CD4-positive, CD25-positive, alpha-beta regulatory T cell (primary cell): ENCODE data around the gene USH1G. TPM values are rescaled to one million over a fixed set of nuclear protein-coding genes. Genes with fewer than 3 reads are reported as not detected.

ENCODE experiments used
- ATAC-seq, 2 donors: fragments of 150-1000 bp; cut with Tn5 transposase; one replicate each; pipeline ENCODE4 v1.10.0; 2021; ENCODE audit warnings: low read depth in 2 of 2, moderate number of reproducible peaks in 2 of 2, moderate library complexity in 1 of 2
- DNase-seq, 3 donors: peaks; one replicate each; pipeline versions ENCODE4 v3.0.0 to v3.0.0-alpha.2; 2012 to 2022; ENCODE audit warnings: mixed read lengths in 1 of 3
- H3K27ac ChIP-seq: one replicate; pipeline ENCODE4 v1.7.0; 2013; ENCODE audit warnings: mild to moderate bottlenecking, low read length; ENCODE audit not compliant: insufficient read depth, poor library complexity, severe bottlenecking
- H3K27me3 ChIP-seq: one replicate; pipeline ENCODE4 v1.7.0; 2013; ENCODE audit warnings: low read length; ENCODE audit not compliant: control insufficient read depth, insufficient read depth
- H3K36me3 ChIP-seq: one replicate; pipeline ENCODE4 v1.7.0; 2013; ENCODE audit warnings: mild to moderate bottlenecking, low read length, moderate library complexity; ENCODE audit not compliant: control insufficient read depth, insufficient read depth
- H3K4me1 ChIP-seq: 2 replicates; pipeline ENCODE4 v1.7.0; 2013; ENCODE audit warnings: mild to moderate bottlenecking, low read length; ENCODE audit not compliant: insufficient read depth, control insufficient read depth, poor library complexity, severe bottlenecking
- H3K4me3 ChIP-seq: one replicate; pipeline ENCODE4 v1.7.0; 2013; ENCODE audit warnings: low read depth, mild to moderate bottlenecking, low read length, moderate library complexity
- H3K9me3 ChIP-seq, 2 experiments: 1 replicate in 1 of 2; 2 replicates in 1 of 2; pipeline ENCODE4 v1.7.0; 2013; ENCODE audit warnings: low read length in 2 of 2, mild to moderate bottlenecking in 1 of 2, moderate library complexity in 1 of 2; ENCODE audit not compliant: control insufficient read depth in 2 of 2
- H3K27ac Mint-ChIP-seq, 3 donors: one replicate each; pipeline ENCODE4 v1.8.0; 2020 to 2022; ENCODE audit warnings: mild to moderate bottlenecking in 3 of 3, mixed read lengths in 3 of 3, moderate library complexity in 2 of 3
- H3K27me3 Mint-ChIP-seq: one replicate; pipeline ENCODE4 v1.8.0; 2022; ENCODE audit warnings: mild to moderate bottlenecking, mixed read lengths
- H3K36me3 Mint-ChIP-seq: one replicate; pipeline ENCODE4 v1.8.0; 2020; ENCODE audit warnings: mixed read lengths
- H3K4me1 Mint-ChIP-seq, 4 donors: one replicate each; pipeline ENCODE4 v1.8.0; 2020 to 2022; ENCODE audit warnings: mixed read lengths in 4 of 4, mild to moderate bottlenecking in 1 of 4
- H3K4me3 Mint-ChIP-seq, 4 donors: one replicate each; pipeline ENCODE4 v1.8.0; 2020 to 2022; ENCODE audit warnings: mild to moderate bottlenecking in 4 of 4, mixed read lengths in 4 of 4, moderate library complexity in 3 of 4
- H3K9me3 Mint-ChIP-seq, 7 donors: one replicate each; pipeline ENCODE4 v1.8.0; 2020 to 2022; ENCODE audit warnings: mixed read lengths in 7 of 7, mild to moderate bottlenecking in 3 of 7, moderate library complexity in 2 of 7
- polyA plus RNA-seq, 4 donors: library from polyadenylated mRNA; unstranded; fragments of 300-500 nt; fragmentation: Illumina TruSeq; gene quantifications; one replicate each; pipeline ENCODE4 v1.2.3, GENCODE V29; 2021
- total RNA-seq: library from RNA; stranded (reverse); gene quantifications from one replicate; pipeline ENCODE4 v1.2.3, GENCODE V29; 2022

The USH1G gene
- total and polyA plus RNA-seq, 5 donors from 2014 or later = not detected

GRCh38 chr17:74951065-74951464, 28.0 kb upstream of the USH1G start:
- Histone ChIP-seq H3K27me3 (no peaks in the 10 kb centered on the region), H3K27ac (no peak overlapping the region), H3K9me3 (no peaks in the 10 kb centered on the region), H3K4me3 (no peak overlapping the region), H3K36me3 (no peaks in the 10 kb centered on the region), H3K4me1 (no peaks in the 10 kb centered on the region)
- Mint-ChIP-seq H3K9me3 (peaks cover 0 to 2% (median 0%) of the 10 kb centered on the region in 7 donors), H3K4me1 (no peaks in the 10 kb centered on the region), H3K4me3 (no peak overlapping the region), H3K27me3 (peaks cover 10% of the 10 kb centered on the region), H3K27ac (no peak overlapping the region), H3K36me3 (no peaks in the 10 kb centered on the region)
- ATAC-seq = no peak
- no peak for DNase-seq

DNA sequence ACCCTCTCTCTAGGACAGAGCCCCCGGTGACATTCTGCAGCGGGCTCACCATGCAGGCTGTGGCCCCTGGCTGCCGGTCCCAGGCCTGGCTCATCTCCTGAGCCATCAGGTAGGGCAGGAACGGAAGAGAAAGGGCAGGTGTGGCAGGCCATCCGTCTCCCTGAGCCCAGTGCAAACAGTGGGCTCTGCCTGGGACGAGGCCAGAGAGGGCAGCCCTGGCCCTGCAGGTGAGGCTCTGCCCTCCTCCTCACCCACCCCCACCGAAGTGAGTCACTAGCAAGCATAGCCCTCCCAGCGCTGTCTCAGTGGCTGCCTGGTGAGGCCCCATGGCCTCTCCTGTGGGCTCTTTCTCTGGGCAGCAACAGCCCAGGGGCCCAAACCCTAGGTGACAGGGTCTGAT, 27.2 kb upstream of the USH1G start:
- no peaks in the 10 kb centered on the region for H3K36me3 ChIP-seq
- peaks cover 16% of the 10 kb centered on the region for H3K27me3 Mint-ChIP-seq

GRCh38 chr17:74949455-74950115, 26.5 kb upstream of the USH1G start:
- H3K4me3 Mint-ChIP-seq = no peak overlapping the region
- H3K27ac Mint-ChIP-seq = no peak overlapping the region
- H3K9me3 ChIP-seq = no peaks in the 10 kb centered on the region
- no peaks in the 10 kb centered on the region for H3K36me3 Mint-ChIP-seq
- no peaks in the 10 kb centered on the region for H3K27me3 ChIP-seq
- H3K27me3 Mint-ChIP-seq = peaks cover 14% of the 10 kb centered on the region
- no peaks in the 10 kb centered on the region for H3K4me1 Mint-ChIP-seq
- no peak overlapping the region for H3K27ac ChIP-seq
- no peaks in the 10 kb centered on the region for H3K36me3 ChIP-seq
- no peaks in the 10 kb centered on the region for H3K4me1 ChIP-seq
- DNase-seq = no peak
- ATAC-seq = no peak
- H3K9me3 Mint-ChIP-seq = peaks cover 0 to 2% (median 0%) of the 10 kb centered on the region in 7 donors
- H3K4me3 ChIP-seq = no peak overlapping the region

More for the DNA sequence above, 27.2 kb upstream of the USH1G start:
- Mint-ChIP-seq H3K4me1 (no peaks in the 10 kb centered on the region), H3K36me3 (no peaks in the 10 kb centered on the region), H3K4me3 (no peak overlapping the region), H3K9me3 (peaks cover 0 to 2% (median 0%) of the 10 kb centered on the region in 7 donors), H3K27ac (no peak overlapping the region)
- no peaks in the 10 kb centered on the region for H3K9me3 ChIP-seq
- DNase-seq (no peak), ATAC-seq (no peak)
- H3K4me3 ChIP-seq = no peak overlapping the region
- H3K4me1 ChIP-seq = no peaks in the 10 kb centered on the region
- no peaks in the 10 kb centered on the region for H3K27me3 ChIP-seq
- no peak overlapping the region for H3K27ac ChIP-seq

DNA sequence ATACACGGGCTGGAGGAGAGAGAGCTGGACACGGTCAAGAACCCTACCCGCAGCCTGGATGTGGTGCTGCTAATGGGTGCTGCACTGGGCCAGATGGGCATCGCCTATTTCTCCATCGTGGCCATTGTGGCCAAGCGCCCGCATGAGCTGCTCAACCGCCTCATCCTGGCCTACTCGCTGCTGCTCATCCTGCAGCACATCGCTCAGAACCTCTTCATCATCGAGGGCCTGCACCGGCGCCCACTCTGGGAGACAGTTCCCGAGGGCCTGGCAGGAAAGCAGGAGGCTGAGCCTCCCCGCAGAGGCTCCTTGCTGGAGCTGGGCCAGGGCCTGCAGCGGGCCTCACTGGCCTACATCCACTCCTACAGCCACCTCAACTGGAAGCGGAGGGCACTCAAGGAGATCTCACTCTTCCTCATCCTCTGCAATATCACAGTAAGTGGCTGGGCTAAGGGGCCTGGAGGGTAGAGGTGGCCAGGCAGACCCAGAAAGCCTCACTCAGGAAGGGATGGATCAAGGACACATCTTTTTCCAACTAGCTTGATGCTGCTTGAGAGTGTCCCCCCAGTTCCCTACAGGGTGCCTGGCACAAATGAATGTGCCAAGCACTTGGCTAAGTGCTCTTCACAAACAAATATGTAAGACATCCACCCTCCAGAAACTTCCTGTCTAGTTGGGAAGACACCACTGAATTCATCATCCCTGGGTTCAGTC, 24.1 kb upstream of the USH1G start:
- H3K27ac Mint-ChIP-seq = no peak overlapping the region
- ATAC-seq (no peak), DNase-seq (no peak)
- peaks cover 18% of the 10 kb centered on the region for H3K27me3 Mint-ChIP-seq
- H3K27ac ChIP-seq = no peak overlapping the region
- no peaks in the 10 kb centered on the region for H3K4me1 Mint-ChIP-seq
- no peaks in the 10 kb centered on the region for H3K36me3 Mint-ChIP-seq
- no peaks in the 10 kb centered on the region for H3K9me3 ChIP-seq
- H3K4me3 ChIP-seq = no peak overlapping the region
- H3K9me3 Mint-ChIP-seq = no peaks in the 10 kb centered on the region
- H3K4me1 ChIP-seq = no peaks in the 10 kb centered on the region
- H3K36me3 ChIP-seq = no peaks in the 10 kb centered on the region
- no peaks in the 10 kb centered on the region for H3K27me3 ChIP-seq
- H3K4me3 Mint-ChIP-seq = no peak overlapping the region

DNA sequence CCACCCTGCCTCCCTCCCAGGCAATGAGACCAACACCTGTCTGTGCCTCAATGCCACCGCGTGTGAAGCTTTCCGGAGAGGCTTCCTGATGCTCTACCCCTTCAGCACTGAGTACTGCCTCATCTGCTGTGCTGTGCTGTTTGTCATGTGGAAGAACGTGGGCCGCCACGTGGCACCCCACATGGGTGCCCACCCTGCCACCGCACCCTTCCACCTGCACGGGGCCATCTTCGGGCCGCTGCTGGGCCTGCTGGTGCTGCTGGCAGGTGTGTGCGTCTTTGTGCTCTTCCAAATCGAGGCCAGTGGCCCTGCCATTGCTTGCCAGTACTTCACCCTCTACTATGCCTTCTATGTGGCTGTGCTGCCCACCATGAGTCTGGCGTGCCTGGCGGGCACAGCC, 23.6 kb upstream of the USH1G start:
- H3K9me3 ChIP-seq = no peaks in the 10 kb centered on the region
- no peaks in the 10 kb centered on the region for H3K36me3 ChIP-seq
- no peaks in the 10 kb centered on the region for H3K4me1 Mint-ChIP-seq
- DNase-seq (no peak), ATAC-seq (no peak)
- no peak overlapping the region for H3K4me3 Mint-ChIP-seq
- H3K27me3 Mint-ChIP-seq = peaks cover 22% of the 10 kb centered on the region
- no peak overlapping the region for H3K27ac ChIP-seq
- no peaks in the 10 kb centered on the region for H3K36me3 Mint-ChIP-seq
- H3K4me3 ChIP-seq = no peak overlapping the region
- no peaks in the 10 kb centered on the region for H3K9me3 Mint-ChIP-seq
- peaks cover 2% of the 10 kb centered on the region for H3K27me3 ChIP-seq
- no peak overlapping the region for H3K27ac Mint-ChIP-seq
- H3K4me1 ChIP-seq = no peaks in the 10 kb centered on the region

DNA sequence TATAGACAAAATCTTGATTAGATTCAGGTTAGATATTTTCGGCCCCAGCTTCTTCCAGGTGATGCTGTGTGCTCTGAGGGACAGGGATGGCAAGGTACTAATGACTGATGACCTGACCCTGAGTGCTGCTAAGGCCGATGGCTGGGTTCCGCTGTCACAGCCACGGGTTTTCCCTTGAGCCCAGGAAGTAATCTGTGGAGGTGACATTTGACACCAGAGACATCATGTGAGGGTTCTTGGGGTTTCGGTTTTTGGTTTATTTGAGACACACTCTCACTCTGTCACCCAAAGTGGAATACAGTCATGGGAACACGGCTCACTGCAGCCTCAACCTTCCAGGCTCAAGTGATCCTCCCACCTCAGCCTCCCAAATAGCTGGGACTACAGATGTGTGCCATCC, 22.5 kb upstream of the USH1G start:
- H3K4me3 Mint-ChIP-seq = no peak overlapping the region

GRCh38 chr17:74943808-74944522, 20.9 kb upstream of the USH1G start:
- H3K4me1 Mint-ChIP-seq = no peaks in the 10 kb centered on the region

More for the DNA sequence above, 22.5 kb upstream of the USH1G start:
- no peak for DNase-seq
- Mint-ChIP-seq H3K36me3 (no peaks in the 10 kb centered on the region), H3K27ac (no peak overlapping the region), H3K27me3 (peaks cover 26% of the 10 kb centered on the region), H3K4me1 (no peaks in the 10 kb centered on the region), H3K9me3 (no peaks in the 10 kb centered on the region)
- Histone ChIP-seq H3K27ac (no peak overlapping the region), H3K4me1 (no peaks in the 10 kb centered on the region), H3K9me3 (no peaks in the 10 kb centered on the region), H3K36me3 (no peaks in the 10 kb centered on the region), H3K27me3 (peaks cover 2% of the 10 kb centered on the region), H3K4me3 (no peak overlapping the region)
- no peak for ATAC-seq

More at GRCh38 chr17:74943808-74944522, 20.9 kb upstream of the USH1G start:
- H3K4me1 ChIP-seq = no peaks in the 10 kb centered on the region
- H3K27ac Mint-ChIP-seq = peak overlapping the region in 1 of 3 donors; percentile 69
- H3K4me3 Mint-ChIP-seq = no peak overlapping the region
- no peak for DNase-seq
- no peaks in the 10 kb centered on the region for H3K36me3 ChIP-seq
- H3K36me3 Mint-ChIP-seq = no peaks in the 10 kb centered on the region
- no peak overlapping the region for H3K27ac ChIP-seq
- H3K27me3 ChIP-seq = peaks cover 4% of the 10 kb centered on the region
- H3K27me3 Mint-ChIP-seq = peaks cover 33% of the 10 kb centered on the region
- H3K4me3 ChIP-seq = no peak overlapping the region
- no peak for ATAC-seq
- no peaks in the 10 kb centered on the region for H3K9me3 ChIP-seq
- no peaks in the 10 kb centered on the region for H3K9me3 Mint-ChIP-seq
